Neural cell (in vitro differentiated cells): Measurements from ENCODE around the gene SWAP70. TPM values are rescaled to one million over a fixed set of nuclear protein-coding genes. Genes with fewer than 3 reads are reported as not detected.

Experiments used
- H2AFZ ChIP-seq: fragments of 200-600, 300-800 bp; sonication (generic), shearing (Covaris generic); 2 replicates; pipeline ENCODE4 v1.6.0; 2014; ENCODE audit warnings: low read depth, mild to moderate bottlenecking, antibody characterized with exemption, low read length, moderate library complexity
- H3F3A ChIP-seq: fragments of 200-600 bp; shearing (Covaris generic); 2 replicates; pipeline ENCODE4 v1.6.1; 2016; ENCODE audit warnings: mild to moderate bottlenecking, moderate library complexity, mixed read lengths, antibody characterized with exemption, low read length; ENCODE audit not compliant: insufficient read depth, poor library complexity, severe bottlenecking
- H3K27ac ChIP-seq: fragments of 200-600, 300-800 bp; sonication (generic), shearing (Covaris generic); 2 replicates; pipeline ENCODE4 v1.5.1; 2014; ENCODE audit warnings: mild to moderate bottlenecking, low read length, moderate library complexity
- H3K27me3 ChIP-seq: fragments of 300-800, 200-600 bp; sonication (generic), shearing (Covaris generic); 2 replicates; pipeline ENCODE4 v1.6.0; 2014; ENCODE audit warnings: mild to moderate bottlenecking, low read depth, low read length, moderate library complexity; ENCODE audit not compliant: insufficient read depth
- H3K36me3 ChIP-seq: fragments of 300-800, 200-600 bp; sonication (generic), shearing (Covaris generic); 2 replicates; pipeline ENCODE4 v1.5.1; 2014; ENCODE audit warnings: mild to moderate bottlenecking, antibody characterized with exemption, low read length, moderate library complexity; ENCODE audit not compliant: insufficient read depth
- H3K4me2 ChIP-seq: fragments of 300-800, 200-600 bp; sonication (generic), shearing (Covaris generic); 2 replicates; pipeline ENCODE4 v1.6.0; 2014; ENCODE audit warnings: mild to moderate bottlenecking, low read length
- H3K4me3 ChIP-seq: fragments of 300-800, 200-600 bp; sonication (generic), shearing (Covaris generic); 2 replicates; pipeline ENCODE4 v1.5.1; 2014; ENCODE audit warnings: mild to moderate bottlenecking, low read length, moderate library complexity
- H3K79me2 ChIP-seq: fragments of 200-600 bp; shearing (Covaris generic); replicated peaks from 2 replicates; pipeline ENCODE4 v1.6.0; 2014; ENCODE audit warnings: mild to moderate bottlenecking, low read length, moderate library complexity; ENCODE audit not compliant: insufficient read depth
- H3K9ac ChIP-seq: fragments of 300-800, 200-600 bp; sonication (generic), shearing (Covaris generic); 2 replicates; pipeline ENCODE4 v1.6.1; 2016; ENCODE audit warnings: mild to moderate bottlenecking, low read length, mixed read lengths
- H3K9me2 ChIP-seq: fragments of 200-600 bp; shearing (Covaris generic); 2 replicates; pipeline ENCODE4 v1.6.1; 2016; ENCODE audit warnings: mild to moderate bottlenecking, low read length, mixed read lengths; ENCODE audit not compliant: insufficient read depth
- H3K9me3 ChIP-seq: fragments of 200-600, 300-800 bp; sonication (generic), shearing (Covaris generic); 2 replicates; pipeline ENCODE4 v1.6.1; 2016; ENCODE audit warnings: mild to moderate bottlenecking, mixed run types, low read length, moderate library complexity, mixed read lengths
- H4K20me1 ChIP-seq: fragments of 200-600 bp; shearing (Covaris generic); 2 replicates; pipeline ENCODE4 v1.6.1; 2016; ENCODE audit warnings: mild to moderate bottlenecking, mixed run types; ENCODE audit not compliant: insufficient read depth
- EP300 ChIP-seq: fragments of 450-650 bp; conservative IDR thresholded peaks from 2 replicates; pipeline ENCODE4 v1.6.1; 2014; ENCODE audit warnings: antibody characterized with exemption, mild to moderate bottlenecking, moderate library complexity; ENCODE audit not compliant: poor library complexity, severe bottlenecking
- EZH2 ChIP-seq: fragments of 200-600, 300-800 bp; shearing (Covaris generic), sonication (generic); IDR thresholded peaks from 2 replicates; pipeline ENCODE4 v1.6.1; 2014; ENCODE audit warnings: antibody characterized with exemption, low read length, borderline replicate concordance, mild to moderate bottlenecking; ENCODE audit not compliant: insufficient read depth, poor library complexity, severe bottlenecking
- MXI1 ChIP-seq: fragments of 450-650 bp; conservative IDR thresholded peaks from 2 replicates; pipeline ENCODE4 v1.6.1; 2014; ENCODE audit warnings: antibody characterized with exemption, mild to moderate bottlenecking; ENCODE audit not compliant: poor library complexity, severe bottlenecking
- POLR2AphosphoS5 ChIP-seq: IDR thresholded peaks from 2 replicates; pipeline ENCODE4 v1.6.1; 2012
- RAD21 ChIP-seq: fragments of 450-650 bp; conservative IDR thresholded peaks from 2 replicates; pipeline ENCODE4 v1.6.1; 2014; ENCODE audit warnings: antibody characterized with exemption, mild to moderate bottlenecking, moderate library complexity
- SMC3 ChIP-seq: fragments of 450-650 bp; conservative IDR thresholded peaks from 2 replicates; pipeline ENCODE4 v1.6.1; 2014; ENCODE audit warnings: antibody characterized with exemption, mild to moderate bottlenecking, moderate library complexity; ENCODE audit not compliant: poor library complexity
- TAF1 ChIP-seq: IDR thresholded peaks from 2 replicates; pipeline ENCODE4 v1.6.1; 2012; ENCODE audit warnings: low read depth
- polyA plus RNA-seq: library from polyadenylated mRNA; depleted of rRNA; stranded (reverse); fragments of >200 nt; gene quantifications from 2 replicates; pipeline ENCODE4 v1.2.3, GENCODE V29; 2014
- TF ChIP-seq, protein P1 (sequence below): IDR thresholded peaks from 2 replicates; pipeline ENCODE4 v1.6.1; 2012; ENCODE audit warnings: borderline replicate concordance
- TF ChIP-seq, protein P2 (sequence below): fragments of 450-650 bp; IDR thresholded peaks from 2 replicates; pipeline ENCODE4 v1.5.1; 2014; ENCODE audit warnings: antibody characterized with exemption, mild to moderate bottlenecking, moderate library complexity; ENCODE audit not compliant: poor library complexity, severe bottlenecking

SWAP70 gene
- polyA plus RNA-seq, 1 donor from 2014 or later: 1.4 TPM

- Histone ChIP-seq H3K27ac (no peak overlapping the region), H3K9me3 (no peaks in the 10 kb centered on the region), H3F3A (no peaks in the 10 kb centered on the region), H2AFZ (no peak overlapping the region), H3K9ac (no peak overlapping the region), H3K36me3 (no peaks in the 10 kb centered on the region), H3K4me3 (no peak overlapping the region), H3K27me3 (peaks cover 7% of the 10 kb centered on the region), H3K4me2 (no peak overlapping the region), H4K20me1 (no peaks in the 10 kb centered on the region), H3K79me2 (no peaks in the 10 kb centered on the region), H3K9me2 (no peaks in the 10 kb centered on the region)
- TF ChIP-seq RAD21 (no peak), EP300 (no peak), SMC3 (no peak), TAF1 (no peak)
- TF ChIP-seq, protein P1, sequence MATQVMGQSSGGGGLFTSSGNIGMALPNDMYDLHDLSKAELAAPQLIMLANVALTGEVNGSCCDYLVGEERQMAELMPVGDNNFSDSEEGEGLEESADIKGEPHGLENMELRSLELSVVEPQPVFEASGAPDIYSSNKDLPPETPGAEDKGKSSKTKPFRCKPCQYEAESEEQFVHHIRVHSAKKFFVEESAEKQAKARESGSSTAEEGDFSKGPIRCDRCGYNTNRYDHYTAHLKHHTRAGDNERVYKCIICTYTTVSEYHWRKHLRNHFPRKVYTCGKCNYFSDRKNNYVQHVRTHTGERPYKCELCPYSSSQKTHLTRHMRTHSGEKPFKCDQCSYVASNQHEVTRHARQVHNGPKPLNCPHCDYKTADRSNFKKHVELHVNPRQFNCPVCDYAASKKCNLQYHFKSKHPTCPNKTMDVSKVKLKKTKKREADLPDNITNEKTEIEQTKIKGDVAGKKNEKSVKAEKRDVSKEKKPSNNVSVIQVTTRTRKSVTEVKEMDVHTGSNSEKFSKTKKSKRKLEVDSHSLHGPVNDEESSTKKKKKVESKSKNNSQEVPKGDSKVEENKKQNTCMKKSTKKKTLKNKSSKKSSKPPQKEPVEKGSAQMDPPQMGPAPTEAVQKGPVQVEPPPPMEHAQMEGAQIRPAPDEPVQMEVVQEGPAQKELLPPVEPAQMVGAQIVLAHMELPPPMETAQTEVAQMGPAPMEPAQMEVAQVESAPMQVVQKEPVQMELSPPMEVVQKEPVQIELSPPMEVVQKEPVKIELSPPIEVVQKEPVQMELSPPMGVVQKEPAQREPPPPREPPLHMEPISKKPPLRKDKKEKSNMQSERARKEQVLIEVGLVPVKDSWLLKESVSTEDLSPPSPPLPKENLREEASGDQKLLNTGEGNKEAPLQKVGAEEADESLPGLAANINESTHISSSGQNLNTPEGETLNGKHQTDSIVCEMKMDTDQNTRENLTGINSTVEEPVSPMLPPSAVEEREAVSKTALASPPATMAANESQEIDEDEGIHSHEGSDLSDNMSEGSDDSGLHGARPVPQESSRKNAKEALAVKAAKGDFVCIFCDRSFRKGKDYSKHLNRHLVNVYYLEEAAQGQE: no peak
Observed at GRCh38 chr11:9760193-9760575, 96.3 kb downstream of the SWAP70 start.

DNA sequence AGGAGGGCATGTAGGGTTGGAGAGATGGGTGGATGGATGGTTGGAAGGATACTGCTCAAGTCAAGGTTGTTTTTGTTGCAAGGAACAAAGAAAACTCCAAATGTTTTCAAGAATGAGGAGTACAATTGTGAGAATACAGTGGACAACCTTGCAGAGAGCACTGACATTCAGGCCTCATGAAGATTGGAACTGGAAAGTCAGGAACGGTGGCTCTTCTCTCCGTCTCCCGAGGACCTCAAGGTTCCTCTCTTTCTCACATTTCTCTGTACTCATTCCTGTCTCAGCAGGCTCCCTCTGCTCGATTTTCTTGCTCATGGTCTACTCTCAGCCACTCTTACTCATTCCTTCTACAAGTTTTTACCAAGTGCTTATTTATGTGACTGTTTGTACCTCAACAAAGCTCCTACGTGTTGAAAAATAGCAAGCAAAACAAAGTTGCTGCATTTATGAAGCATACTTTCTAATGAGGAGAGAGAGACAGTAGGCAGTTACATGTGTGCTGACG is 97.6 kb downstream of the SWAP70 start:
- Histone ChIP-seq H2AFZ (no peak overlapping the region), H3K27me3 (peaks cover 7% of the 10 kb centered on the region), H3K79me2 (no peaks in the 10 kb centered on the region), H3K9ac (no peak overlapping the region), H3F3A (no peaks in the 10 kb centered on the region), H3K27ac (no peak overlapping the region), H4K20me1 (no peaks in the 10 kb centered on the region), H3K36me3 (no peaks in the 10 kb centered on the region), H3K9me3 (no peaks in the 10 kb centered on the region), H3K4me2 (no peak overlapping the region), H3K9me2 (no peaks in the 10 kb centered on the region), H3K4me3 (no peak overlapping the region)
- no peak for TF ChIP-seq TAF1
- no peak for TF ChIP-seq RAD21
- TF ChIP-seq EP300: no peak
- TF ChIP-seq MXI1: no peak
- TF ChIP-seq SMC3: no peak
- TF ChIP-seq POLR2AphosphoS5: no peak
- no peak for TF ChIP-seq EZH2
- TF ChIP-seq, protein P2, sequence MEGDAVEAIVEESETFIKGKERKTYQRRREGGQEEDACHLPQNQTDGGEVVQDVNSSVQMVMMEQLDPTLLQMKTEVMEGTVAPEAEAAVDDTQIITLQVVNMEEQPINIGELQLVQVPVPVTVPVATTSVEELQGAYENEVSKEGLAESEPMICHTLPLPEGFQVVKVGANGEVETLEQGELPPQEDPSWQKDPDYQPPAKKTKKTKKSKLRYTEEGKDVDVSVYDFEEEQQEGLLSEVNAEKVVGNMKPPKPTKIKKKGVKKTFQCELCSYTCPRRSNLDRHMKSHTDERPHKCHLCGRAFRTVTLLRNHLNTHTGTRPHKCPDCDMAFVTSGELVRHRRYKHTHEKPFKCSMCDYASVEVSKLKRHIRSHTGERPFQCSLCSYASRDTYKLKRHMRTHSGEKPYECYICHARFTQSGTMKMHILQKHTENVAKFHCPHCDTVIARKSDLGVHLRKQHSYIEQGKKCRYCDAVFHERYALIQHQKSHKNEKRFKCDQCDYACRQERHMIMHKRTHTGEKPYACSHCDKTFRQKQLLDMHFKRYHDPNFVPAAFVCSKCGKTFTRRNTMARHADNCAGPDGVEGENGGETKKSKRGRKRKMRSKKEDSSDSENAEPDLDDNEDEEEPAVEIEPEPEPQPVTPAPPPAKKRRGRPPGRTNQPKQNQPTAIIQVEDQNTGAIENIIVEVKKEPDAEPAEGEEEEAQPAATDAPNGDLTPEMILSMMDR: no peak
- TF ChIP-seq, protein P1: no peak
